ENCODE data around the gene TMC2. TPM values are rescaled to one million over a fixed set of nuclear protein-coding genes. Genes with fewer than 3 reads are reported as not detected.

TMC2 gene
- total and polyA plus RNA-seq, 3 donors from 2014 or later, result 0.56 to 0.63 (median 0.59) TPM

- Histone ChIP-seq H3K9me3 (no peaks in the 10 kb centered on the region), H3K27ac (no peak overlapping the region), H3K4me1 (no peaks in the 10 kb centered on the region), H3K27me3 (no peaks in the 10 kb centered on the region), H3K4me3 (no peak overlapping the region), H3K36me3 (ENCODE audit: low read depth, missing control alignments) (no peaks in the 10 kb centered on the region)
- DNase-seq, result no peak
- intact Hi-C loops (cut with DNase I; ENCODE audit: low total_unique reads), result no loop called here
- WGBS, 2 donors, result 91% methylated on average over 6 of the region's 6 CpGs
- TF ChIP-seq, protein P1, sequence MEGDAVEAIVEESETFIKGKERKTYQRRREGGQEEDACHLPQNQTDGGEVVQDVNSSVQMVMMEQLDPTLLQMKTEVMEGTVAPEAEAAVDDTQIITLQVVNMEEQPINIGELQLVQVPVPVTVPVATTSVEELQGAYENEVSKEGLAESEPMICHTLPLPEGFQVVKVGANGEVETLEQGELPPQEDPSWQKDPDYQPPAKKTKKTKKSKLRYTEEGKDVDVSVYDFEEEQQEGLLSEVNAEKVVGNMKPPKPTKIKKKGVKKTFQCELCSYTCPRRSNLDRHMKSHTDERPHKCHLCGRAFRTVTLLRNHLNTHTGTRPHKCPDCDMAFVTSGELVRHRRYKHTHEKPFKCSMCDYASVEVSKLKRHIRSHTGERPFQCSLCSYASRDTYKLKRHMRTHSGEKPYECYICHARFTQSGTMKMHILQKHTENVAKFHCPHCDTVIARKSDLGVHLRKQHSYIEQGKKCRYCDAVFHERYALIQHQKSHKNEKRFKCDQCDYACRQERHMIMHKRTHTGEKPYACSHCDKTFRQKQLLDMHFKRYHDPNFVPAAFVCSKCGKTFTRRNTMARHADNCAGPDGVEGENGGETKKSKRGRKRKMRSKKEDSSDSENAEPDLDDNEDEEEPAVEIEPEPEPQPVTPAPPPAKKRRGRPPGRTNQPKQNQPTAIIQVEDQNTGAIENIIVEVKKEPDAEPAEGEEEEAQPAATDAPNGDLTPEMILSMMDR (IDR thresholded peaks at IDR 0.05), result no peak
- no peak for TF ChIP-seq POLR2A (IDR thresholded peaks at IDR 0.05)
Measured at GRCh38 chr20:2610326-2610725, 74.0 kb downstream of the TMC2 start.

DNA sequence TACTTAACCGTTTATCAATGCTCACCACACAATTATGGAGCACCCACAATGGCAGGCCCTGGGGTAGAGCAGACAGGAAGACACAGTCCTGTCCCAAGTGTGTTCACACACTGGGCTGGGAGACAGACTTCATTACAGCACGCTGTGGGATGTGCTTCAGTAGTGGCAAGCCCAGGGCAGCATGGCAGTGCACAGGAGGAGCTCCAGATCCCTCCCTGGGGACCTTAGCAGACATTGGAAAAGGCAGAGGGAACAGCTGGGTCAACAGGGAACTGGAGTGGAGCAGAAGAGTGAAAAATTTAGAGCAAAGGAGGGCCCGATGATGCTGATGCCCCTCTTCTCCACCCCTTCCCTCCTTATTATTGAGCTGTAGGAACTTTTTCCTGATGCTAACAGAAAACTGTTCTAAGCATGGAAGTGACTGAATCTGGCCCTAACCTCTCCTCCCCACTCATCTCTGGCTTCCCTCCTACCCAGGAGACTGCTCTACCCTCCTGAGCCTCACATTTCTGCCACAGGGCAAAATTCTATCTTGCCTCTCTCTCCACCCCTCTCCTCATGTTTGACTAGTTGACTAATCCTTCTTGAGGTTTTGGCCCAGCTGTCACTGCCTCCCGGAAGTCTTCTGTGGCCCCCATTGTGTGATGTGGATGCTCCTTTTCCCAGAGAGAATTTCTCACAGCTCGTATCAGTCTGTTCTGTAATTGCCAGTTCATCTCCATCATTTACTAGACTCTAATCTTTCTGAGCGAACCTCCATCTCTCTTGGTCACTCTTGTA lies 74.8 kb downstream of the TMC2 start:
- TF ChIP-seq, protein P1 (IDR thresholded peaks at IDR 0.05), result no peak
- TF ChIP-seq POLR2A (IDR thresholded peaks at IDR 0.05), result no peak

GRCh38 chr20:2612073-2612472 lies 75.7 kb downstream of the TMC2 start:
- TF ChIP-seq POLR2A (IDR thresholded peaks at IDR 0.05), result no peak
- TF ChIP-seq, protein P1 (IDR thresholded peaks at IDR 0.05), result no peak
- 83 to 87% methylated on average over 3 of the region's 3 CpGs for WGBS, 2 donors
- Histone ChIP-seq H3K27me3 (no peaks in the 10 kb centered on the region), H3K4me1 (no peaks in the 10 kb centered on the region), H3K36me3 (ENCODE audit: low read depth, missing control alignments) (no peaks in the 10 kb centered on the region), H3K27ac (no peak overlapping the region), H3K9me3 (no peaks in the 10 kb centered on the region), H3K4me3 (no peak overlapping the region)
- no peak for DNase-seq
- intact Hi-C loops (cut with DNase I; ENCODE audit: low total_unique reads), result no loop called here

More for the DNA sequence above, 74.8 kb downstream of the TMC2 start:
- 57 to 82% methylated on average over 6 of the region's 6 CpGs for WGBS, 2 donors
- no peaks in the 10 kb centered on the region for H3K4me1 ChIP-seq
- intact Hi-C loops (cut with DNase I; ENCODE audit: low total_unique reads), result no loop called here
- no peaks in the 10 kb centered on the region for H3K9me3 ChIP-seq
- H3K4me3 ChIP-seq, result no peak overlapping the region
- no peaks in the 10 kb centered on the region for H3K27me3 ChIP-seq
- H3K36me3 ChIP-seq (ENCODE audit: low read depth, missing control alignments), result no peaks in the 10 kb centered on the region
- DNase-seq, result no peak
- no peak overlapping the region for H3K27ac ChIP-seq

- Histone ChIP-seq H3K4me3 (no peak overlapping the region), H3K27ac (no peak overlapping the region), H3K9me3 (no peaks in the 10 kb centered on the region), H3K27me3 (no peaks in the 10 kb centered on the region), H3K4me1 (no peaks in the 10 kb centered on the region), H3K36me3 (ENCODE audit: low read depth, missing control alignments) (no peaks in the 10 kb centered on the region)
- WGBS, 2 donors, result 82 to 83% methylated on average over 9 of the region's 9 CpGs
- intact Hi-C loops (cut with DNase I; ENCODE audit: low total_unique reads), result no loop called here
- no peak for DNase-seq
- no peak for TF ChIP-seq POLR2A (IDR thresholded peaks at IDR 0.05)
- TF ChIP-seq, protein P1 (IDR thresholded peaks at IDR 0.05), result no peak
Measured at GRCh38 chr20:2616634-2617033, 80.3 kb downstream of the TMC2 start.
